Retinal pigment epithelial cell (primary cell): ENCODE measurements around the gene GPRIN1.
A peak's percentile ranks its signal among the peaks of the same experiment; 100 is the strongest.

Experiments used
- DNase-seq: peaks from one replicate; pipeline ENCODE4 v3.0.0-alpha.2; 2010; ENCODE audit warnings: low read depth
- H3K4me3 ChIP-seq: 2 replicates; pipeline ENCODE4 v1.5.1; 2011; ENCODE audit warnings: mild to moderate bottlenecking, low read length, control low read depth, moderate library complexity
- TF ChIP-seq, protein P1 (sequence below): conservative IDR thresholded peaks from 2 replicates; pipeline ENCODE4 v1.5.1; 2011; ENCODE audit warnings: low read depth, low read length, control low read depth, inconsistent platforms

Gene GPRIN1

DNA sequence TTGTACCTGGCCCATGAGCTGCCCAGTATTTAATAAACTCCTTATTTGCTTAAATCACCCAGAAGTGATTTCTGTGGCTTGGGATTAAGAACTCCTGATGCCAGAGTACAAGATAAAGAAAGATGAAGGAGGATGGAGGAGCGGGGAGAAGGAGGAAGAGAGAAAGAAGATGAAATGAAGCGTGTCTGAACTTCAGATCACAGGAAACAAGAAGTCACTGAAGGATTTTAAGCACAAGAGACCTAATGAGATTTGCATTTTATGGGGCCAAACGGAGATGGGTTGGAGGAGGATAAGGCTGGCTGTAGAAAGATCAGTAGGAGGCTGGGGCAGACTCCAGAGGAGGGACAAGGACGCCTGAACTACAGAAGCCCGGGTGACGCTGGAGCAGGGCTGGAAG, 23.6 kb upstream of the GPRIN1 start:
- DNase-seq = no peak
- TF ChIP-seq, protein P1, sequence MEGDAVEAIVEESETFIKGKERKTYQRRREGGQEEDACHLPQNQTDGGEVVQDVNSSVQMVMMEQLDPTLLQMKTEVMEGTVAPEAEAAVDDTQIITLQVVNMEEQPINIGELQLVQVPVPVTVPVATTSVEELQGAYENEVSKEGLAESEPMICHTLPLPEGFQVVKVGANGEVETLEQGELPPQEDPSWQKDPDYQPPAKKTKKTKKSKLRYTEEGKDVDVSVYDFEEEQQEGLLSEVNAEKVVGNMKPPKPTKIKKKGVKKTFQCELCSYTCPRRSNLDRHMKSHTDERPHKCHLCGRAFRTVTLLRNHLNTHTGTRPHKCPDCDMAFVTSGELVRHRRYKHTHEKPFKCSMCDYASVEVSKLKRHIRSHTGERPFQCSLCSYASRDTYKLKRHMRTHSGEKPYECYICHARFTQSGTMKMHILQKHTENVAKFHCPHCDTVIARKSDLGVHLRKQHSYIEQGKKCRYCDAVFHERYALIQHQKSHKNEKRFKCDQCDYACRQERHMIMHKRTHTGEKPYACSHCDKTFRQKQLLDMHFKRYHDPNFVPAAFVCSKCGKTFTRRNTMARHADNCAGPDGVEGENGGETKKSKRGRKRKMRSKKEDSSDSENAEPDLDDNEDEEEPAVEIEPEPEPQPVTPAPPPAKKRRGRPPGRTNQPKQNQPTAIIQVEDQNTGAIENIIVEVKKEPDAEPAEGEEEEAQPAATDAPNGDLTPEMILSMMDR = no peak
- H3K4me3 ChIP-seq = no peak overlapping the region

DNA sequence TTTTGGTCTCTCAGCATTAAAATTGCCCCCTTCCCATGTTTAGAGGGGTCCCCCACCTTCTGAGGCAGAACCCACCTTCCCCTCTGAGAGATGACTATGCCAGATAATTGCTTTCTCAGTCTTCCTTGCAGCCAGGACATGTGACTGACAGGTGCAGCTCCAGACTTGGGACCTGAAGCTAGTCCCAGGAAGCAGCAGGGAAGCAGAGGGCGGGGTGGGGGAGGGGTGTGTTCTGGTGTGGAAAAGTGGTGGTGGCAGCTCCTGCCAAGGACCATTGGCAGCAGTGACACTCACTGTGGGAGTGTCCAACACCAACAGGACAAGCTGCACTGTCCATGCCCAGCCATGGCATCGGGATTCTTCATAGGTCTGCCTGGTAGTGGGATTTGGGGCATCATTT, 22.8 kb upstream of the GPRIN1 start:
- no peak for DNase-seq
- TF ChIP-seq, protein P1 = no peak
- no peak overlapping the region for H3K4me3 ChIP-seq

DNA sequence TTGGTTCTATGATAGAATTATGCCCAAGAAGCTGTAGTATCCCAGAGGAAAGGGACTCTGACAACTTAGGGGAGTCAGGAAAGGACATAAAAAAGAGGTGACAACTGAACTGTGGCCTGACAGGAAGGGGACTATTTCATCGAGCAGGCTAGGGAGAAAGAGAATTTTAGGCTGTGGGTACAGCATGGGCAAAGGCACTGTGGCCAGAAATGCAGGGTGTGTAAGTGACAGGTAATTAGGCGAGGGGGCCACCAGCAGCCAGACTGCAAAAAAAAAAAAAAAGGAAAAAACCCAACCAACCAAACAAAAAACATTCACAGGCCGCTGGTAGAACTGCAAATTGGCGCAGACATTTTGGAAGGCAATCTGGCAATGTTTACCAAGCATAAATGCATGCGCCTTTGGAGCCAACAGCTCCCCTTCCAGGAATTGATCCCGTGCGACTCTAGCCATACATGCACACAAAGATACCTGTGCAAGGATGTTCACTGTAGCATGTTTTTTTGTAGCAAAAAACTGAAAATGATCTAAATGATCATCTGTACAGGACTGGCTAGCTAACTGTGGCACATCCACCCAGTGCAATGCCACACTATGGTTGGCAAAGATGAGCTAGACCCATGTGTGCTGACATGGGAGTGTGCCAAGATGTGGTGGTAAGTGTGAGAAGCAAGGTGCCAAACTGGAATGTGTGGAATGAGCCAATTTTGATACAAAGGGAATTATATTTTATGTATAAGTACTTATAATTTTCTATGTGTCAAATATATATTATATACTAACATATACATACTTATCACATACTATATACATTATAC, 21.6 kb upstream of the GPRIN1 start:
- H3K4me3 ChIP-seq = no peak overlapping the region
- DNase-seq = no peak
- TF ChIP-seq, protein P1 = no peak

DNA sequence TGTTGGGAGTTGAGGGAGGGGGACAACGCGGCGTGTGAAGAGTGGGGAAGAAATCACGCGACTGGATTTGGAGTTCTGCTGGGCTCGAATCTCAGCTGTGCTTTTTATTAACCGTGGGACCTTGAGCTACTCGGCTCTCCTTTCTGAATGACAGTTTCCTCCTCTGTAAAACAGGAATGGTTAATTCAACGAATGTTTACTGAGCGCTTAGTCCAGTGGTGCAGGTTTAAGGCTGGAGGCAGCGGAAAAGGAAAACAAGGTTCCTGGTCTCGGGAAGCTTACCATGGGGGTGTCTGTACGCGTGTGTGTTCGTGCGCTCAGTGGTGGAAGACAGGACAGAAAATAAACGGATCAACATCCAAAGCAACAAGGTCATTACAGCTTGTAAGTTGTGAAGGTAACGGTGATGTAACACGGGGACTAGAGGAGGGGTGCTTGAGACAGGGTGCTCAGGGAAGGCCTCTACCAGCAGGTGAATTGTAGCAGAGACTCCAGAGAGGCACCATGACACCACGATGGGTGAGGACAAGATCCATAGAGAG, 20.8 kb upstream of the GPRIN1 start:
- DNase-seq = no peak
- peak overlapping the region; percentile 39 for H3K4me3 ChIP-seq
- TF ChIP-seq, protein P1 = no peak

DNA sequence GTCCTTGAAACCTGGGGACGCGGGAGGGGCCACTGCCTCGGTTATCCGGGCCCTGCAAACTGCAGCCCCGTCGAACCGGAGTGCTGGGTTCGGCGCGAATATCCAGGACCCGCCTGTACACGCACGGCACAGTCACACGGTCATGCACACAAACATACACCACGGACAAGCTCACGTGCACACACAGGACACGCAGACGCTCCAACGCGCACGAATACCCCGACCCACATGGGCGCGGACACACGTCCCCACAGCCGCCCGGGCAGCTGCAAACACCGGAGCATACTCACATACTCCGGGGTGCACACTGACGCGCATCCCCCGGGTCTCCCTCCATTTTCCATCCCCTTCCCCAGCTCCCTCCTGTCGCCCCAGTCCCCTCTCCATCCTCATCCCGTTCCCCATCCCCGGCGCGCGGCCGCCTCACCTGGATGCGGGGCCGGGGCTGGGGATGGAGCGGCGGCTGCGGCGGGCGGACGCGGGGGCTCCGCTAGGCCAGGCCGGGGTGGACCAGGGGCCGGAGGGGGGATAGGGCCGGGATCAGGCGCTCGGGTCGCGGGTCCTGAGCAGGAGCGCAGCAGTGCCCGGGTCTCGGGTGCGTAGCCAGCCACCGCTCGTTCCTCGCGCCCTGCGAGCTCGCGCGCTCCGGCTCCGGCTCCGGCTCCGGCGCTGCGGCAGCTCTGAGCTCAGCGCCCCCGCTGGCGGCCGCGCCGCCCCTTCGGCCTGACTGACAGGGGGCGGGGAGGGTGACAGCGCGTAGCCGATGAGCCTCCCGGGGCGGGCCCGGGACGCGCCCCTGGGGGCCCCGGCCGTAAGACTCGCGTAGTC, 20.1 kb upstream of the GPRIN1 start, which contains the start of the genes EIF4E1B and SNCB:
Gene EIF4E1B, plus strand, starts transcription at position 823 of the 828 bp plus-strand sequence. CDS start 12,113 bp downstream, outside the sequence.
Gene SNCB, minus strand, starts transcription at position 682 of the 828 bp plus-strand sequence. CDS start 880 bp downstream, outside the sequence.
- no peak for DNase-seq
- TF ChIP-seq, protein P1 = no peak
- peak within 1 kb of the TSS; percentile 39 for H3K4me3 ChIP-seq

DNA sequence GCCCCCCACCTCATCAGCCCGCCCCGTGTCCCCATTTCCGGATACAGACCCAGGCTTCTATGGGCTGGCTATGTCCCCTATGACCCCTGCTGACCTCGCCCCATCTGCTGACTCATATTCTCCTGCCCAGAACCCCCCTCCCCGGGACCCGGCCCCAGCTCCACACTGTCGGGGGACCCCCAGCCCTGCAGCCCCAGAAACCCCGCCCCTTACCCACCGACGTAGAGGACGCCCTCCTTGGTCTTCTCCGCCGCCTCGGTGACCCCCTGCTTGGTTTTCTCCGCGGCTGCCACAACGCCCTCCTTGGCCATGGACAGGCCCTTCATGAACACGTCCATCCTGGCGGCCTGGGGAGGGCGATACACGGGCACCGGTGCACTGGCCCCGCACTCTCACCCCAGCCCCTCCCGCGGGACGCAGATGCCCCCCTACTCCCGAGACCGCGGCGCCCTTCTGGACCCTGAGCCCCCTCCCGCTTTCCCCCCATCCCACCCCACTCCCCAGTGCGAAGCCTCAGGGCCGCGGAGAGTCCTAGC, 19.4 kb upstream of the GPRIN1 start:
- H3K4me3 ChIP-seq = no peak overlapping the region
- TF ChIP-seq, protein P1 = no peak
- no peak for DNase-seq
